Muscle of leg (tissue), 11 donors: ENCODE data around the gene ITFG1. TPM values are rescaled to one million over a fixed set of nuclear protein-coding genes. Genes with fewer than 3 reads are reported as not detected.
"Not testable (repeated sequence)": the region's sequence is repeated elsewhere in the genome, so short reads cannot be mapped to it uniquely, and the experiment has no call there.

Experiments used
- DNase-seq: peaks from one replicate; pipeline ENCODE4 v3.0.0; 2013
- H3K27ac ChIP-seq: one replicate; pipeline ENCODE4 v1.5.1; 2013; ENCODE audit warnings: mild to moderate bottlenecking, low read length, control low read depth
- H3K27me3 ChIP-seq: one replicate; pipeline ENCODE4 v1.6.1; 2013; ENCODE audit warnings: low read length; ENCODE audit not compliant: control insufficient read depth, insufficient read depth
- H3K36me3 ChIP-seq: one replicate; pipeline ENCODE4 v1.6.1; 2013; ENCODE audit warnings: low read length; ENCODE audit not compliant: control insufficient read depth, insufficient read depth
- H3K4me1 ChIP-seq: one replicate; pipeline ENCODE4 v1.6.1; 2013; ENCODE audit warnings: low read length; ENCODE audit not compliant: control insufficient read depth, insufficient read depth
- H3K4me3 ChIP-seq: one replicate; pipeline ENCODE4 v1.5.1; 2013; ENCODE audit warnings: low read length, control low read depth
- H3K9me3 ChIP-seq: replicated peaks from 2 replicates; pipeline ENCODE4 v1.6.1; 2013; ENCODE audit warnings: low read depth, low read length; ENCODE audit not compliant: control insufficient read depth
- WGBS: methylation state at CpG from one replicate; pipeline ENCODE4 v1.1.5; 2013; ENCODE audit warnings: missing lambda C conversion rate; ENCODE audit not compliant: insufficient coverage; 5-methylcytosine and 5-hydroxymethylcytosine counted together
- polyA plus RNA-seq, 8 donors: library from polyadenylated mRNA; unstranded; fragments of 120-200 nt; gene quantifications; one replicate each; pipeline versions ENCODE4 v1.2.1 to v1.2.3, GENCODE V29; 2013; ENCODE audit warnings: inconsistent platforms in 1 of 8, low replicate concordance in 1 of 8; ENCODE audit not compliant: insufficient read length in 8 of 8, insufficient read depth in 1 of 8
- total RNA-seq: library from RNA; stranded (reverse); fragments of 120-200 nt; gene quantifications from one replicate; pipeline ENCODE4 v1.2.4, GENCODE V29; 2013

Gene ITFG1
- total and polyA plus RNA-seq, 9 donors: 65.3 to 99.1 (median 81.1) TPM

DNA sequence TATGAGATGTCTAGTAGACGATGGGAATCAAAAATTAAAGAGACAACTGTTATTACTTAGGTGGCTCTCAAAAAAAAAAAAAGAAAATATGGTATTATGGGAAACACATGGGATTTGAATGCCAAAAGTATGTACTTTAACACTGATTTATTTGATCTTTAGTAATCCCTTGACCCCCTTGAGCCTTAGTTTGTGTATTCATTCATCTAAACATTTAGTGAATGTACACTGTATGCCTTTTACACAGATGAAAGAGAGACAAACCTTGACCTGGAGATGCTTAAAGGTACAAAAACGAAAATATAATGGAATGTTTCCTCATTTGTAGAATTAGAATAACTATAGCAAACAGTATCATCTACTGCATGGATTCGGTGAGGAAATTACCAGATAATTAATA, 278.5 kb downstream of the ITFG1 start:
- H3K4me1 ChIP-seq: no peaks in the 10 kb centered on the region
- no peaks in the 10 kb centered on the region for H3K36me3 ChIP-seq
- H3K9me3 ChIP-seq: no peaks in the 10 kb centered on the region
- no CpG with 5 or more reads among the region's 3 CpGs for WGBS
- no peak for DNase-seq
- H3K4me3 ChIP-seq: no peak overlapping the region
- H3K27ac ChIP-seq: no peak overlapping the region
- no peaks in the 10 kb centered on the region for H3K27me3 ChIP-seq

DNA sequence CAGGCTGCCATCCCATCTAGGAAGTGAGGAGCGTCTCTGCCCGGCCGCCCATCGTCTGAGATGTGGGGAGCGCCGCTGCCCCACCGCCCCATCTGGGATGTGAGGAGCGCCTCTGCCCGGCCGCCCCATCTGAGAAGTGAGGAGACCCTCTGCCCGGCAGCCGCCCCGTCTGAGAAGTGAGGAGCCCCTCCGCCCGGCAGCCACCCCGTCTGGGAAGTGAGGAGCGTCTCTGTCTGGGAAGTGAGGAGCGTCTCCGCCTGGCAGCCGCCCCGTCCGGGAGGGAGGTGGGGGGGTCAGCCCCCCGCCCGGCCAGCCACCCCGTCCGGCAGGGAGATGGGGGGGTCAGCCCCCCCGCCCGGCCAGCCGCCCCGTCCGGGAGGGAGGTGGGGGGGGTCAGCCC, 279.8 kb downstream of the ITFG1 start:
- H3K4me3 ChIP-seq, H3K27ac ChIP-seq, DNase-seq, H3K36me3 ChIP-seq, H3K9me3 ChIP-seq, H3K4me1 ChIP-seq, H3K27me3 ChIP-seq: not testable (repeated sequence)
- 100% methylated on average over 6 of the region's 31 CpGs for WGBS

DNA sequence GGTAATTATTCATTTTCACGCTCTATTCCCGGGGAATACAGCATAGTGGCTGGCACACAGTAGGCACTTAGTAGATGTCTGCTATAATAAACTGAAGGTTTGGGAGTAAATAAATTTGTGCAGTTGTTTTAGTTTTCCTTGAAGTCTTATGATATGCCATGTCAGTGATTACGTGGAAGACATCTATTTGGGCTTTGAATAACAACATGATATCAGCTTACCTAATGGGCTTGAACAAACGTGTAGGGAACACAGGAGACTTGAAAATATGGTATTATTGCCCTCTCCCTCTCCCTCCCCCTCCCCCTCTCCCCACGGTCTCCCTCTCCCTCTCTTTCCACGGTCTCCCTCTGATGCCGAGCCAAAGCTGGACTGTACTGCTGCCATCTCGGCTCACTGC, 280.8 kb downstream of the ITFG1 start:
- DNase-seq: no peak
- H3K36me3 ChIP-seq: no peaks in the 10 kb centered on the region
- no peak overlapping the region for H3K27ac ChIP-seq
- no peaks in the 10 kb centered on the region for H3K9me3 ChIP-seq
- H3K27me3 ChIP-seq: no peaks in the 10 kb centered on the region
- no peak overlapping the region for H3K4me3 ChIP-seq
- H3K4me1 ChIP-seq: no peaks in the 10 kb centered on the region
- 90% methylated on average over 4 of the region's 8 CpGs for WGBS

DNA sequence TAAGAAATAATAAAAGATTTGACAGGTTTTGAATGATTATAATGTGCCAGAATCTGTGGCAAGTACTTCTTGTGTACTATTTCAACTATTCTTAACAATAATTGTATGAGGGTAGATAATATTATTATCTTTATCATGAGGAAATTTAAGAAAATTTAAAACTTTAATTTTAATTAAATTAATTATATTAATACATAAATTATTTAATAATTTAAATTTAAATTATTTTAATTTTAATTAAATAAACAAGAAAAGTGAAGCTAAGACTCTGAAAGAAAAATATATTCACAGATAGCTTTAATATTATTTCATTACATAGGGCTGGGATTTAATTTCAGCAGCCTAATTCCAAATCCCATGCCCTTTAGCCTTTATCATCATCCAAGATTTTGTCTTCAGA, 285.7 kb downstream of the ITFG1 start:
- H3K4me1 ChIP-seq: no peaks in the 10 kb centered on the region
- H3K36me3 ChIP-seq: no peaks in the 10 kb centered on the region
- no peak for DNase-seq
- no peaks in the 10 kb centered on the region for H3K9me3 ChIP-seq
- H3K27me3 ChIP-seq: no peaks in the 10 kb centered on the region
- no peak overlapping the region for H3K27ac ChIP-seq
- no peak overlapping the region for H3K4me3 ChIP-seq

DNA sequence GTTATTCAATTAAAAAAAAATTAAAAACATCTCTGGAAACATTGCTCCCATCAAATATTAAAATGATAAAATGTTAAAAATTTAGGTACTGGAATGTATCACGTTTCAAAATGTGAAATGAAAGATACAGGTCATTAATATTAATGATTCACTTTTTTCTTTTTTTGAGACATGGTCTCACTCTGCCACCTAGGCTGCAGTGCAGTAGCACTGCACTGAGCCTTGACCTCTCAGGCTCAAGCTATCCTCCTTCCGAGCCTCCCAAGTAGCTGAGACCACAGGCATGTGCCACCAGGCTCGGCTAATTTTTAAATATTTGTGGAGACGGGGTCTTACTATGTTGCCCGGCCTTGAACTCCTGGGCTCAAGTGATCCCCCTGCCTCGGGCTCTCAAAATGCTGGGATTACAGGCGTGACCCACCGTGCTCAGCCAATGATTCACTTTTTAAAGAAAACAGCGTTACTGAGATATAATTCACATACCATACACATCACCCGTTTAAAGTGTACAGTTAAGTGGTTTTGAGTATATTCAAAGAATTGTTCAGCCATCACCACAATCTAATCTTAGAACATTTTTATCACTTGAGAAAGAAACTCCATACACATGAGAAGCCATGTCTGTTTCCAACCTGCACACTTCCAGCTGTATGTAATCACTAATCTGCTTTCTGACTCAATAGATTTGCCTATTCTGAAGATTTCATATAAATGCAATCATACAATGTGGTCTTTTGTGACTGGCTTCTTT, 298.0 kb downstream of the ITFG1 start:
- Histone ChIP-seq H3K27ac (no peak overlapping the region), H3K4me1 (no peaks in the 10 kb centered on the region), H3K27me3 (no peaks in the 10 kb centered on the region), H3K4me3 (no peak overlapping the region), H3K36me3 (no peaks in the 10 kb centered on the region), H3K9me3 (no peaks in the 10 kb centered on the region)
- no peak for DNase-seq
- 86% methylated on average over 4 of the region's 10 CpGs for WGBS

DNA sequence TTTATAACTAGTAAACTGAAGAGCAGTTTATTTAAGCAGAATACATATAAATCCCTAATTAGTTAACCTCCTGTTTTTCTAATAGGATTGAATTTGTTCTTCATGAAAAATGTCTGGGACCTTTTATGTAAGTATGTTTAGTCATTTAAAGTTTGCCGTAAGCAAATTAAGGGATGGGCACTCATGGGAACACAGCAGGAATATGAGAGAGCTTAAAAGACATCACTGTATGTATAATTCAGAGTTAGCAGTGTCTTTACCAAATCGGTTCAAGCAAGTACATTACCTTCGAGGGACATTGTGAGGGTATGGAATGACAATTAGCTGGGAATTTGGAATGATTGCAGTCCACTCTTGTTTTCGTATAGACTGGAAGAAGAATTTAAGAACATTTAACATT, 299.4 kb downstream of the ITFG1 start:
- Histone ChIP-seq H3K9me3 (no peaks in the 10 kb centered on the region), H3K4me1 (no peaks in the 10 kb centered on the region), H3K27ac (no peak overlapping the region), H3K4me3 (no peak overlapping the region), H3K27me3 (no peaks in the 10 kb centered on the region), H3K36me3 (peaks cover 2% of the 10 kb centered on the region)
- 81% methylated on average over 3 of the region's 4 CpGs for WGBS
- DNase-seq: no peak

DNA sequence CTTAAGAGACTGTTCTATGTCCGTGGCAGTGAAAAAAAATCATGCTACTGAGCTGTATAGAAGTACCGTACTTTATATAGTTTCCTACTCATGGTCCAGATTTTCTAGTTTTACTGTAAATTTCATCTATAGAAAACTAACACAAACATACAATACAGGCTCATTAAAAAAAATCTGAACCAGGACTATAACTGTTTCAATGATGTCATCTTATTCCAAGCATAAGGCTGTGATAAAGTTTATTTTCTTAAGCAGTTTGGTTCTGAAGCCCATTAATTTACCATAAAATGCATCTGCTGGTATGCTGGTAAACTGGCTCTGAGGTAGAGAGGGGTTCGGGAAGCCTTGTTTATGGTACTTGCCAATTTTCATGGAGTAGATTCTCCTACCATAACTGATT, 300.4 kb downstream of the ITFG1 start:
- peaks cover 2% of the 10 kb centered on the region for H3K36me3 ChIP-seq
- H3K4me3 ChIP-seq: no peak overlapping the region
- no peak overlapping the region for H3K27ac ChIP-seq
- no peak for DNase-seq
- no CpG with 5 or more reads among the region's 3 CpGs for WGBS
- no peaks in the 10 kb centered on the region for H3K9me3 ChIP-seq
- H3K4me1 ChIP-seq: no peaks in the 10 kb centered on the region
- H3K27me3 ChIP-seq: no peaks in the 10 kb centered on the region

DNA sequence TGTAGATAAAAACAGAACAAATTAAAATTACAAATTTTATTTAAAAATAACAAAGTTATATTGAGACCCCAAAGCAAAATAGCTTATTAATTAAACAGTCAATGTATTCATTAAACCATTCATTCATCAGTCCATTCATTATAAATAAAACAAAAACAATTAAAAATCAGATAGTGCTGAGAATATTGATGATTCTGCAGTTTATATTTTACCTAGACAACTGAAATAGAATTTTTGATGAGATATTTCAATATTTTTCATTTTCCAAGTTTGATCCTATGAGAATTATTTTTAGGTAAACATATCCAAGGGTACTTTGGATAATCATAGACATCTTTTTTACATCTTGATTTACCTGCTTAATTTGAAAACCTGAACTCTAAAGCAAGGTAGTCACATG, 301.9 kb downstream of the ITFG1 start:
- Histone ChIP-seq H3K4me3 (no peak overlapping the region), H3K27ac (no peak overlapping the region), H3K27me3 (no peaks in the 10 kb centered on the region), H3K36me3 (peaks cover 3% of the 10 kb centered on the region), H3K9me3 (no peaks in the 10 kb centered on the region), H3K4me1 (no peaks in the 10 kb centered on the region)
- DNase-seq: no peak

DNA sequence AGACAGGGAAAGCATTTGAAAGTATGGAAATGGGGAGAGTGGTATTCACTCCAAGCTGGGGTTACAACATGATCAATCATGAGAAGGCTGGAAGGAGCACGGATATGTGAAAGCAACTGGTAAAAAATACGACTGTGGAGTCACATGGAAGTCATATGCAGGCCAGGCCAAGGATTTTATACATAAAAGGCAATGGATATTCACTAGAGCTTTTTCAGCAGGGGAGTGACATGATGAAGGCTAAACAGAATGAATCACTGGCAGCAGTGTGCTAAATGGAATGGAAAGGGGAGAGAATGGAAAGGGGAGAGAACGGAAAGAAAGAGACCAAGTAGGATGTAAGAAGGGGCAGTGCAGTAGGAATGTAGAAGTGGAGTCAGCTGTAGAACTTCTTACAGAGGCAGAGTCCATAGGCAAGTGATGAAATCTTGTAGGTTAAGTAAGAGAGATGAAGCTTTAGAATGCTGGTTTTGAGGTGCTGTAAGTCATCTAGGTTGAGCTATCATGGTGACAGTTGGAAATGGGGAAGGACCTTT, 304.1 kb downstream of the ITFG1 start:
- no peak overlapping the region for H3K4me3 ChIP-seq
- no peak overlapping the region for H3K27ac ChIP-seq
- 81% methylated on average over 3 of the region's 3 CpGs for WGBS
- DNase-seq: no peak
- peaks cover 9% of the 10 kb centered on the region for H3K36me3 ChIP-seq
- H3K4me1 ChIP-seq: no peaks in the 10 kb centered on the region
- no peaks in the 10 kb centered on the region for H3K9me3 ChIP-seq
- no peaks in the 10 kb centered on the region for H3K27me3 ChIP-seq

DNA sequence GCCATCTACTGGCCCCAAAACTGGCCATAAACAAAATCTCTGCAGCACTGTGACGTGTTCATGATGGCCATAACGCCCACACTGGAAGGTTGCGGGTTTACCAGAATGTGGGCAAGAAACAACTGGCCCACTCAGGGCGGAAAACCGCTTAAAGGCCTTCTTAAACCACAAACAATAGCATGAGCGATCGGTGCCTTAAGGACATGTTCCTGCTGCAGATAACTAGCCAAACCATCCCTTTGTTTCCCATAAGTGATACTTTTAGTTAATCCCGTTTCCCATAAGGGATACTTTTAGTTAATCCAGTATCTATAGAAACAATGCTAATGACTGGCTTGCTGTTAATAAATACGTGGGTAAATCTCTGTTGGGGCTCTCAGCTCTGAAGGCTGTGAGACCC, 308.4 kb downstream of the ITFG1 start:
- H3K27ac ChIP-seq, DNase-seq, H3K27me3 ChIP-seq, H3K4me1 ChIP-seq, H3K9me3 ChIP-seq, H3K4me3 ChIP-seq, H3K36me3 ChIP-seq: not testable (repeated sequence)
- 99% methylated on average over 7 of the region's 9 CpGs for WGBS

DNA sequence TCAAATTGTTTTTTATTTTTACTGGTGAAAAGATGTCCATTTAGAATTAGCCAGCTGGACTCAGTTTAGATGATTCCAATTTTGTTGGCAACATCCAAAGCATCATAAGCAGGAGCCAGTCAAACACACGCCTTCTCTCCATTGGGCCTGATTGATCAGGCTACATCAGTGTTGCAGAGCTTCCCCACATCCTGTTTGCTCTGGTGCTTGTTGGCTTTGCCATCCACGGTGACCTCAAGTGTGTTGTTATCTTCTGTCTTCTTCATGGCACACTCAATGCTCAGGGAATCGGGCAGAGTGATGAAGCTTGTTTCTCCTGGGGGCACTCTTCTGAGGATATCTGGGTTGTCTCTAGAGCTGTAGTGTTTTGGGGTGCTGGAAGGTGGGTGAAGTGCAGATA, 310.8 kb downstream of the ITFG1 start:
- H3K4me1 ChIP-seq: no peaks in the 10 kb centered on the region
- H3K36me3 ChIP-seq: peaks cover 8% of the 10 kb centered on the region
- H3K9me3 ChIP-seq: no peaks in the 10 kb centered on the region
- 100% methylated on average over 3 of the region's 3 CpGs for WGBS
- no peak overlapping the region for H3K27ac ChIP-seq
- DNase-seq: no peak
- no peak overlapping the region for H3K4me3 ChIP-seq
- peaks cover 2% of the 10 kb centered on the region for H3K27me3 ChIP-seq
